GM12878 (cell line): Measurements from ENCODE around the gene SLC13A3. TPM values are rescaled to one million over a fixed set of nuclear protein-coding genes. Genes with fewer than 3 reads are reported as not detected.

Source experiments
- ATAC-seq: fragments of 200-7000 bp; cut with Tn5 transposase; 3 replicates; pipeline ENCODE4 v1.9.1; 2020; ENCODE audit warnings: mild to moderate bottlenecking, moderate library complexity
- BruUV-seq: library from RNA; stranded (reverse); fragments of 400-500 nt; replicated peaks from 2 replicates; lab custom pipeline; 2021; lab: Mats Ljungman, UMichigan
- CTCF ChIA-PET: fragments of 300-600 bp; sonication (Branson Sonifier 250); formaldehyde crosslinking; extraction: SDS; loops from one replicate; lab custom pipeline; 2021; ENCODE audit warnings: inconsistent platforms; lab: Yijun Ruan, JAX
- POLR2A ChIA-PET: fragments of 350-600 bp; formaldehyde crosslinking; extraction: SDS; loops from one replicate; lab custom pipeline; 2021; ENCODE audit warnings: inconsistent platforms; lab: Charles Lee
- RAD21 ChIA-PET: fragments of 300-600 bp; sonication (Branson Sonifier 250); formaldehyde crosslinking; loops from one replicate; lab custom pipeline; 2023; ENCODE audit warnings: antibody characterized with exemption; ENCODE audit not compliant: unreplicated experiment; lab: Charles Lee
- SMC1A ChIA-PET: fragments of 300-600 bp; sonication (Branson Sonifier 250); formaldehyde crosslinking; loops from one replicate; lab custom pipeline; 2023; ENCODE audit not compliant: unreplicated experiment, uncharacterized antibody; lab: Charles Lee
- DNase-seq: peaks from one replicate; pipeline ENCODE4 v3.0.0-alpha.2; 2011; ENCODE audit warnings: low read depth, low spot score
- FAIRE-seq: peaks from 3 replicates; lab custom pipeline; 2011; peaks lifted over from hg19 to GRCh38; lab: Jason Lieb, UNC
- H2AFZ ChIP-seq: 2 replicates; pipeline ENCODE4 v1.6.0; 2011; ENCODE audit warnings: low read depth, low read length, control low read depth; ENCODE audit not compliant: control insufficient read depth
- H3K27ac ChIP-seq: 2 replicates; pipeline ENCODE4 v1.5.1; 2011; ENCODE audit warnings: control low read depth; ENCODE audit not compliant: control insufficient read depth, insufficient read depth
- H3K27me3 ChIP-seq, 2 experiments: replicated peaks in 1 of 2; 2 replicates each; pipeline versions ENCODE4 v1.6.0 to v1.6.1; 2011; ENCODE audit warnings: low read length in 1 of 2; ENCODE audit not compliant: control insufficient read depth in 2 of 2, insufficient read depth in 2 of 2
- H3K36me3 ChIP-seq, 2 experiments: 2 replicates each; pipeline ENCODE4 v1.5.1; 2011; ENCODE audit warnings: low read length in 1 of 2; ENCODE audit not compliant: control insufficient read depth in 2 of 2, insufficient read depth in 2 of 2
- H3K4me1 ChIP-seq: 2 replicates; pipeline ENCODE4 v1.6.1; 2011; ENCODE audit warnings: mild to moderate bottlenecking, low read length, moderate library complexity, mixed read lengths; ENCODE audit not compliant: control insufficient read depth, insufficient read depth
- H3K4me2 ChIP-seq: 2 replicates; pipeline ENCODE4 v1.6.0; 2011; ENCODE audit warnings: control low read depth; ENCODE audit not compliant: control insufficient read depth, insufficient read depth
- H3K4me3 ChIP-seq: fragments of 200-600 bp; sonication (generic); 2 replicates; pipeline ENCODE4 v1.5.1; 2016
- H3K79me2 ChIP-seq: 2 replicates; pipeline ENCODE4 v1.6.0; 2011; ENCODE audit warnings: low read length; ENCODE audit not compliant: control insufficient read depth, insufficient read depth
- H3K9ac ChIP-seq: 2 replicates; pipeline ENCODE4 v1.8.0; 2011; ENCODE audit warnings: low read length, control low read depth, mixed read lengths; ENCODE audit not compliant: control insufficient read depth, insufficient read depth
- H3K9me3 ChIP-seq: replicated peaks from 3 replicates; pipeline ENCODE4 v1.5.1; 2011; ENCODE audit warnings: mild to moderate bottlenecking, low read length; ENCODE audit not compliant: control insufficient read depth, insufficient read depth
- H4K20me1 ChIP-seq: 2 replicates; pipeline ENCODE4 v1.6.0; 2011; ENCODE audit not compliant: control insufficient read depth, insufficient read depth
- BHLHE40 ChIP-seq, 2 experiments: fragments of 450-650 bp in 1 of 2; IDR thresholded peaks; 2 replicates each; pipeline ENCODE4 v1.6.1; 2011 to 2017; ENCODE audit warnings: low read depth in 2 of 2, borderline replicate concordance in 1 of 2, improper control_type of control experiment in 1 of 2, low read length in 1 of 2, mild to moderate bottlenecking in 1 of 2
- CREM ChIP-seq: IDR thresholded peaks from 2 replicates; pipeline ENCODE4 v1.6.1; 2014; ENCODE audit warnings: antibody characterized with exemption, low read depth
- ESRRA ChIP-seq: IDR thresholded peaks from 2 replicates; pipeline ENCODE4 v1.6.1; 2012; ENCODE audit warnings: mild to moderate bottlenecking, low read length, improper control_type of control experiment
- FOXK2 ChIP-seq: fragments of 450-650 bp; IDR thresholded peaks from 2 replicates; pipeline ENCODE4 v1.6.1; 2017; ENCODE audit warnings: mild to moderate bottlenecking, moderate library complexity
- GATAD2B ChIP-seq: fragments of 450-650 bp; conservative IDR thresholded peaks from 2 replicates; pipeline ENCODE4 v1.6.1; 2017; ENCODE audit warnings: low read depth, mild to moderate bottlenecking, moderate library complexity
- HDGF ChIP-seq: fragments of 450-650 bp; IDR thresholded peaks from 2 replicates; pipeline ENCODE4 v1.6.1; 2016; ENCODE audit warnings: antibody characterized with exemption
- IKZF1 ChIP-seq: fragments of 450-650 bp; conservative IDR thresholded peaks from 2 replicates; pipeline ENCODE4 v1.6.1; 2017; ENCODE audit warnings: antibody characterized with exemption, mild to moderate bottlenecking
- IKZF2 ChIP-seq, 2 experiments: fragments of 450-650 bp; IDR thresholded peaks; 2 replicates each; pipeline ENCODE4 v1.6.1; 2017; ENCODE audit warnings: mild to moderate bottlenecking in 2 of 2, moderate library complexity in 2 of 2
- MYB ChIP-seq: fragments of 150-350 bp; IDR thresholded peaks from 2 replicates; pipeline ENCODE4 v1.6.1; 2014; ENCODE audit warnings: mild to moderate bottlenecking, low read depth, low read length, borderline replicate concordance
- NR2C2 ChIP-seq: IDR thresholded peaks from 2 replicates; pipeline ENCODE4 v1.6.1; 2011; ENCODE audit warnings: borderline replicate concordance, low read depth; ENCODE audit not compliant: control insufficient read depth, insufficient read length
- RUNX3 ChIP-seq: IDR thresholded peaks from 2 replicates; pipeline ENCODE4 v1.6.1; 2012; ENCODE audit warnings: low read length, inconsistent platforms
- SIN3A ChIP-seq: IDR thresholded peaks from 2 replicates; pipeline ENCODE4 v1.6.1; 2012; ENCODE audit warnings: low read depth, low read length, improper control_type of control experiment
- SIX5 ChIP-seq: IDR thresholded peaks from 2 replicates; pipeline ENCODE4 v1.6.1; 2011; ENCODE audit warnings: mild to moderate bottlenecking, low read depth, low read length, moderate library complexity; ENCODE audit not compliant: severe bottlenecking
- SREBF1 ChIP-seq: IDR thresholded peaks from 2 replicates; pipeline ENCODE4 v1.6.1; 2012; ENCODE audit warnings: mild to moderate bottlenecking, low read length
- TCF12 ChIP-seq: IDR thresholded peaks from 2 replicates; pipeline ENCODE4 v1.6.1; 2011; ENCODE audit warnings: low read depth, mild to moderate bottlenecking, low read length
- YY1 ChIP-seq: IDR thresholded peaks from 2 replicates; pipeline ENCODE4 v1.6.1; 2011; ENCODE audit warnings: low read depth, mild to moderate bottlenecking, low read length
- ZBED1 ChIP-seq: IDR thresholded peaks from 2 replicates; pipeline ENCODE4 v1.6.1; 2016; ENCODE audit warnings: borderline replicate concordance
- ZNF217 ChIP-seq: fragments of 450-650 bp; IDR thresholded peaks from 2 replicates; pipeline ENCODE4 v1.6.1; 2017; ENCODE audit warnings: antibody characterized with exemption, mild to moderate bottlenecking
- WGBS: methylation state at CpG from one replicate; pipeline ENCODE4 v1.1.6; 2016; ENCODE audit warnings: low lambda C conversion rate; ENCODE audit not compliant: insufficient replicate concordance, insufficient coverage; ENCODE audit errors: missing lambda C conversion rate; 5-methylcytosine and 5-hydroxymethylcytosine counted together
- in situ Hi-C: fragments of 300-500 bp; cut with MboI; formaldehyde crosslinking; loops from 9 replicates; pipeline ENCODE4 v1.14.3; 2018; ENCODE audit warnings: mixed read lengths
- intact Hi-C: fragments of 100-400 bp; cut with micrococcal nuclease; formaldehyde crosslinking; loops from one replicate; pipeline ENCODE4 v1.14.2; 2022; ENCODE audit not compliant: unreplicated experiment
- polyA plus RNA-seq, 11 experiments: library from polyadenylated mRNA; depleted of rRNA in 4 of 11; unstranded in 6 of 11; stranded (reverse) in 5 of 11; fragments of >200 nt; fragmentation: Nextera tagmentation in 4 of 11; fragmentation: Illumina TruSeq in 1 of 11; extraction: Ambion mirVana in 4 of 11; extraction: Trizol in 1 of 11; gene quantifications; 1 replicate in 1 of 11; 2 replicates in 10 of 11; pipeline versions ENCODE4 v1.2.1 to v1.2.3, GENCODE V29; 2011 to 2016; ENCODE audit warnings: inconsistent platforms in 2 of 11, missing spikeins in 2 of 11, low read depth in 1 of 11
- total RNA-seq, 4 experiments: library from RNA; depleted of rRNA in 3 of 4; stranded (reverse); fragments of >200 nt in 3 of 4; fragmentation: Illumina TruSeq in 1 of 4; extraction: Trizol in 1 of 4; gene quantifications; 2 replicates each; pipeline versions ENCODE4 v1.2.1 to v1.2.3, GENCODE V29; 2013 to 2021
- TF ChIP-seq, protein P1 (sequence below): fragments of 450-650 bp; IDR thresholded peaks from 2 replicates; pipeline ENCODE4 v1.6.1; 2014; ENCODE audit warnings: mild to moderate bottlenecking
- TF ChIP-seq, protein P2 (sequence below): fragments of 450-650 bp; IDR thresholded peaks from 2 replicates; pipeline ENCODE4 v1.6.1; 2017; ENCODE audit warnings: mild to moderate bottlenecking, moderate library complexity

SLC13A3 gene
- total and polyA plus RNA-seq, 10 of the 15 experiments (the other 5 are each of a cell fraction or from before 2014, with no cell fraction given): 0.03 to 0.76 (median 0.07) TPM; not detected in 4

DNA sequence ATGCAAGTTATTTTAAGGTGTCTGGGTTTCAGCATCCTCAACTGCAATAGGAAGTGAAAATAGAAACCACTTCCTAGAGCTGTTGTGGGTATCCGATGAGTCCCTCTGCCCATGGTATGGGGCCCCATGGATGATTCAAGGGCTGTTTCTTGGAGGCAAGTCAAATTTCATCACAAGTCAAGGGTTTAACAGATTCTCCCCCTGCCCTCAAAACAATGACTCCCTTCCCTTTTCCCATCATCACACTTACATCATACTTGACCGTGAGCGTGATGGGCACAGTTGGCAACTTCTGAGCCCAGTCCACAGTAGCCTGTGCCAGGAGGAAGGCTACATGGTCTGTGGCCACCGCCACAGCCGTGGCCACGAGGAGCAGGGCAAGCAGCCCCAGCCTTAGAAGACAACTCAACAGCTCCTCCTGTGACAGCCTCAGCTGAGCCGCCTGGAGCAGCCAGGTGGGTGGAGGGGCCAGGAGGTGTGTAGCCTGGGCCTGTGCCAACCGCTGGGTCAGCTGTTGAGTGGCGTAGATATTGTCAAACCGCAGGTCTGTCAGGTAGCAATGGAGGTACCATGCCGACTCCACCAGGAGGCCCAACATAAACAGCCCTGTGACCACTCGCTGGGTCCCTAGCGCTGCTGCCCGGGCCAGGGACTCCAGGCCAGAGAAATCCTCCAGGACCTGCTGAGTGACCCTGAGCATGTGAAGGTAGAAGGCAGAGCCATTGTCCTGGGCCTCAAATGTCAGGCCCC lies 106.0 kb downstream of the SLC13A3 start:
- Histone ChIP-seq H2AFZ (peak overlapping the region; percentile 37; the same call in 1 of the 2 replicates), H3K27me3 (no peaks in the 10 kb centered on the region), H3K36me3 (no peaks in the 10 kb centered on the region), H3K4me2 (peak overlapping the region; percentile 84), H3K27ac (peak overlapping the region; percentile 53; the same call in 1 of the 2 replicates), H3K4me1 (peaks cover 32% of the 10 kb centered on the region), H4K20me1 (no peaks in the 10 kb centered on the region), H3K9me3 (no peaks in the 10 kb centered on the region; the same call in 2 of the 3 replicates), H3K9ac (peak overlapping the region; percentile 29; the same call in 1 of the 2 replicates), H3K4me3 (no peak overlapping the region), H3K79me2 (no peaks in the 10 kb centered on the region)
- ChIA-PET SMC1A (interaction anchor here (0.7 to 1.8 kb wide), 12 partner anchors 10 to 144 kb away, joined by 3 to 12 read pairs (median 4); partner anchors contain the start of gene TP53RK), CTCF (interaction anchor here (0.6 to 2.7 kb wide), 14 partner anchors 17 to 207 kb away, joined by 3 to 12 read pairs (median 4); partner anchors contain the start of gene TP53RK), POLR2A (no interaction called here), RAD21 (interaction anchor here (1.0 to 1.7 kb wide), 6 partner anchors 10 to 141 kb away, joined by 3 to 19 read pairs (median 4); no protein-coding TSS in a partner anchor)
- intact Hi-C loops: no loop called here
- FAIRE-seq (no peak), DNase-seq (no peak), ATAC-seq (peak; percentile 77)
- in situ Hi-C loops: no loop called here
- no TSS peak for BruUV-seq
- 77% methylated on average over 14 of the region's 14 CpGs for WGBS
- TF ChIP-seq, protein P1, sequence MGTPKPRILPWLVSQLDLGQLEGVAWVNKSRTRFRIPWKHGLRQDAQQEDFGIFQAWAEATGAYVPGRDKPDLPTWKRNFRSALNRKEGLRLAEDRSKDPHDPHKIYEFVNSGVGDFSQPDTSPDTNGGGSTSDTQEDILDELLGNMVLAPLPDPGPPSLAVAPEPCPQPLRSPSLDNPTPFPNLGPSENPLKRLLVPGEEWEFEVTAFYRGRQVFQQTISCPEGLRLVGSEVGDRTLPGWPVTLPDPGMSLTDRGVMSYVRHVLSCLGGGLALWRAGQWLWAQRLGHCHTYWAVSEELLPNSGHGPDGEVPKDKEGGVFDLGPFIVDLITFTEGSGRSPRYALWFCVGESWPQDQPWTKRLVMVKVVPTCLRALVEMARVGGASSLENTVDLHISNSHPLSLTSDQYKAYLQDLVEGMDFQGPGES: no peak
- no peak for TF ChIP-seq ZBED1
- TF ChIP-seq SIN3A: no peak
- no peak for TF ChIP-seq SIX5
- TF ChIP-seq GATAD2B: no peak
- TF ChIP-seq IKZF2 (IDR thresholded peaks at IDR 0.05): peak; percentile 65 to 72
- no peak for TF ChIP-seq YY1
- no peak for TF ChIP-seq MYB
- 0 out of 2 replicates have a peak, but pooled peaks have one; percentile 15 for TF ChIP-seq ZNF217
- no peak for TF ChIP-seq HDGF
- no peak for TF ChIP-seq FOXK2
- TF ChIP-seq, protein P2, sequence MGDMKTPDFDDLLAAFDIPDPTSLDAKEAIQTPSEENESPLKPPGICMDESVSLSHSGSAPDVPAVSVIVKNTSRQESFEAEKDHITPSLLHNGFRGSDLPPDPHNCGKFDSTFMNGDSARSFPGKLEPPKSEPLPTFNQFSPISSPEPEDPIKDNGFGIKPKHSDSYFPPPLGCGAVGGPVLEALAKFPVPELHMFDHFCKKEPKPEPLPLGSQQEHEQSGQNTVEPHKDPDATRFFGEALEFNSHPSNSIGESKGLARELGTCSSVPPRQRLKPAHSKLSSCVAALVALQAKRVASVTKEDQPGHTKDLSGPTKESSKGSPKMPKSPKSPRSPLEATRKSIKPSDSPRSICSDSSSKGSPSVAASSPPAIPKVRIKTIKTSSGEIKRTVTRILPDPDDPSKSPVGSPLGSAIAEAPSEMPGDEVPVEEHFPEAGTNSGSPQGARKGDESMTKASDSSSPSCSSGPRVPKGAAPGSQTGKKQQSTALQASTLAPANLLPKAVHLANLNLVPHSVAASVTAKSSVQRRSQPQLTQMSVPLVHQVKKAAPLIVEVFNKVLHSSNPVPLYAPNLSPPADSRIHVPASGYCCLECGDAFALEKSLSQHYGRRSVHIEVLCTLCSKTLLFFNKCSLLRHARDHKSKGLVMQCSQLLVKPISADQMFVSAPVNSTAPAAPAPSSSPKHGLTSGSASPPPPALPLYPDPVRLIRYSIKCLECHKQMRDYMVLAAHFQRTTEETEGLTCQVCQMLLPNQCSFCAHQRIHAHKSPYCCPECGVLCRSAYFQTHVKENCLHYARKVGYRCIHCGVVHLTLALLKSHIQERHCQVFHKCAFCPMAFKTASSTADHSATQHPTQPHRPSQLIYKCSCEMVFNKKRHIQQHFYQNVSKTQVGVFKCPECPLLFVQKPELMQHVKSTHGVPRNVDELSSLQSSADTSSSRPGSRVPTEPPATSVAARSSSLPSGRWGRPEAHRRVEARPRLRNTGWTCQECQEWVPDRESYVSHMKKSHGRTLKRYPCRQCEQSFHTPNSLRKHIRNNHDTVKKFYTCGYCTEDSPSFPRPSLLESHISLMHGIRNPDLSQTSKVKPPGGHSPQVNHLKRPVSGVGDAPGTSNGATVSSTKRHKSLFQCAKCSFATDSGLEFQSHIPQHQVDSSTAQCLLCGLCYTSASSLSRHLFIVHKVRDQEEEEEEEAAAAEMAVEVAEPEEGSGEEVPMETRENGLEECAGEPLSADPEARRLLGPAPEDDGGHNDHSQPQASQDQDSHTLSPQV: no peak
- TF ChIP-seq BHLHE40 (IDR thresholded peaks at IDR 0.05; ENCODE audit: borderline replicate concordance in 1 of 2, low read depth in 2 of 2, low read length in 1 of 2): 0 out of 4 replicates have a peak, but pooled peaks of 1 of the 2 experiments have one; percentile 15
- no peak for TF ChIP-seq TCF12
- no peak for TF ChIP-seq SREBF1
- TF ChIP-seq RUNX3: peak; percentile 89
- TF ChIP-seq ESRRA: no peak
- peak; percentile 26; the same call in 1 of the 2 replicates for TF ChIP-seq CREM
- TF ChIP-seq NR2C2: no peak
- TF ChIP-seq IKZF1: peak; percentile 74
